Gastrocnemius medialis (tissue), 4 donors: ENCODE measurements around the gene DMWD. TPM values are rescaled to one million over a fixed set of nuclear protein-coding genes. Genes with fewer than 3 reads are reported as not detected.

Experiments used
- ATAC-seq, 2 donors: fragments of 150-250 bp; one replicate each; pipeline ENCODE4 v1.9.1; 2016
- DNase-seq, 2 donors: peaks; one replicate each; pipeline ENCODE4 v3.0.0-alpha.2; 2019
- H3K27ac ChIP-seq, 4 donors: fragments of 200-600 bp; sonication (generic); 1 replicate in 1 of 4; 2 replicates in 3 of 4; pipeline ENCODE4 v1.5.1; 2016 to 2018; ENCODE audit warnings: mild to moderate bottlenecking in 2 of 4, moderate library complexity in 1 of 4
- H3K27me3 ChIP-seq, 3 donors: fragments of 200-600 bp; sonication (generic) in 2 of 3; 1 replicate in 1 of 3; 2 replicates in 2 of 3; pipeline versions ENCODE4 v1.5.1 to v1.6.0; 2016 to 2019; ENCODE audit warnings: mild to moderate bottlenecking in 1 of 3, moderate library complexity in 1 of 3
- H3K36me3 ChIP-seq, 2 donors: fragments of 200-600 bp; sonication (generic) in 1 of 2; one replicate each; pipeline ENCODE4 v1.5.1; 2017 to 2018
- H3K4me1 ChIP-seq, 2 donors: fragments of 200-600 bp; sonication (generic) in 1 of 2; one replicate each; pipeline ENCODE4 v1.5.1; 2016 to 2017; ENCODE audit warnings: mild to moderate bottlenecking in 2 of 2
- H3K4me3 ChIP-seq, 4 donors: fragments of 200-600 bp; sonication (generic) in 3 of 4; 1 replicate in 1 of 4; 2 replicates in 3 of 4; pipeline ENCODE4 v1.5.1; 2016 to 2019; ENCODE audit warnings: mild to moderate bottlenecking in 2 of 4
- H3K9me3 ChIP-seq, 3 donors: fragments of 200-600 bp; sonication (generic) in 2 of 3; 1 replicate in 1 of 3; 2 replicates in 2 of 3; pipeline ENCODE4 v1.5.1; 2016 to 2019
- POLR2A ChIP-seq, 2 donors: fragments of 450-650 bp; IDR thresholded peaks; one replicate each; pipeline ENCODE4 v1.6.1; 2017; ENCODE audit warnings: antibody characterized with exemption in 2 of 2, mild to moderate bottlenecking in 2 of 2, moderate library complexity in 2 of 2
- in situ Hi-C, 4 donors: fragments of 200-750 bp; cut with MboI; loops; one replicate each; pipeline versions ENCODE4 v1.15.0 to v1.8.0; 2017; ENCODE audit warnings: low sequenced_read_pairs in 4 of 4
- intact Hi-C: fragments of 100-400 bp; cut with DNase I; formaldehyde crosslinking; loops from one replicate; pipeline ENCODE4 v1.15.1; 2023; ENCODE audit warnings: low total_unique reads
- total RNA-seq, 4 donors: library from RNA; depleted of rRNA; stranded (reverse); fragments of >200 nt; gene quantifications; one replicate each; pipeline versions ENCODE4 v1.1.0 to v1.2.3, GENCODE V29; 2016
- TF ChIP-seq, protein P1 (sequence below), 5 experiments: fragments of 450-650 bp in 3 of 5; fragments of 200-600 bp in 2 of 5; sonication (generic) in 2 of 5; IDR thresholded peaks in 4 of 5; conservative IDR thresholded peaks in 1 of 5; 1 replicate in 4 of 5; 2 replicates in 1 of 5; pipeline ENCODE4 v1.5.1; 2016 to 2019; ENCODE audit warnings: antibody characterized with exemption in 5 of 5, mild to moderate bottlenecking in 3 of 5, moderate library complexity in 3 of 5

Gene DMWD
- total RNA-seq, 4 donors from 2014 or later = 38.6 to 111 (median 56.4) TPM

DNA sequence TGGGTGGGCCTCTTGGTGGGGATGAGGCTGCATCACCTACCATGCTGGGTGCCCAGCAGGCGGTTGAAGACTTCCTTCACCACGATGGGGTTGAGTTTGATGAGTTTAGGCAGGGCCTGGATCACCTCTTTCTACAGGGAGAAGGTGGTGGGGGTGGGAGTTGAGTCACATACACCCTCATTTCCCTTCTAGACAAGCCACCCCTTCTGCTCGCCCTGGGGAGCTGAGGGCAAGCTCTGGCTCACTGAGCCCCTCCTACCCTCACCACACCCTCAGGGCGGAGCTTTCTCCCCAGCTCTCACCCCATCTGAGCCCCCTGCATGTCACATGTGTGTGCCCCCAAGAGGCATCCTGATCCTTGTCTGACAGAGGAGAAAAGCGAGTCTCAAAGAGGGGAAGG is 30.1 kb upstream of the DMWD start:
- DNase-seq = no peak
- in situ Hi-C loops = no loop called here
- ATAC-seq = no peak

DNA sequence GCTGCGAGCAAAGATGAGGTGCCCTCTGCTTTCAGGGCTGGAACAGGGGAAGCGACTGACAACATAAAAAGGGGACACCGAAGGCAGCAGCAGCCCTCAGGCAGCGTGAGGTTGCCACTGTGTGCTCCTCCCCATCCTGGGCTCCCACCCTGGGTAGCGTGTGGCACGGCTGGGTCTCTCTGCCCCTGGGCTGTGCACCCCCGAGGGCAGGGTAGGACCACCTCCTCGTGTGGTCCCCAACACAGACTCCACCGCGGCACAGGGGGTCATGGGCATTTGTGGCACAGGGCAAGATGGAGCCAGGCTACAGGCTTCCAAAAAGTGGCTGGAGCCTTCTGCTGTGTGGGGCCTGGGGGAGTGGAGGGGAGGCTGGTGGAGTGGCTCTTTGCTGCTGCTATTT is 28.9 kb upstream of the DMWD start:
- ATAC-seq (no peak), DNase-seq (no peak)
- in situ Hi-C loops = no loop called here
- H3K4me3 ChIP-seq = no peak overlapping the region
- H3K36me3 ChIP-seq = peaks cover 0 to 53% of the 10 kb centered on the region in 2 donors
- TF ChIP-seq, protein P1, sequence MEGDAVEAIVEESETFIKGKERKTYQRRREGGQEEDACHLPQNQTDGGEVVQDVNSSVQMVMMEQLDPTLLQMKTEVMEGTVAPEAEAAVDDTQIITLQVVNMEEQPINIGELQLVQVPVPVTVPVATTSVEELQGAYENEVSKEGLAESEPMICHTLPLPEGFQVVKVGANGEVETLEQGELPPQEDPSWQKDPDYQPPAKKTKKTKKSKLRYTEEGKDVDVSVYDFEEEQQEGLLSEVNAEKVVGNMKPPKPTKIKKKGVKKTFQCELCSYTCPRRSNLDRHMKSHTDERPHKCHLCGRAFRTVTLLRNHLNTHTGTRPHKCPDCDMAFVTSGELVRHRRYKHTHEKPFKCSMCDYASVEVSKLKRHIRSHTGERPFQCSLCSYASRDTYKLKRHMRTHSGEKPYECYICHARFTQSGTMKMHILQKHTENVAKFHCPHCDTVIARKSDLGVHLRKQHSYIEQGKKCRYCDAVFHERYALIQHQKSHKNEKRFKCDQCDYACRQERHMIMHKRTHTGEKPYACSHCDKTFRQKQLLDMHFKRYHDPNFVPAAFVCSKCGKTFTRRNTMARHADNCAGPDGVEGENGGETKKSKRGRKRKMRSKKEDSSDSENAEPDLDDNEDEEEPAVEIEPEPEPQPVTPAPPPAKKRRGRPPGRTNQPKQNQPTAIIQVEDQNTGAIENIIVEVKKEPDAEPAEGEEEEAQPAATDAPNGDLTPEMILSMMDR (IDR thresholded peaks at IDR 0.05 in 4 of 5, conservative IDR thresholded peaks at IDR 0.05 in 1 of 5) = no peak
- H3K27me3 ChIP-seq = no peaks in the 10 kb centered on the region
- no peak overlapping the region for H3K27ac ChIP-seq
- intact Hi-C loops = no loop called here
- H3K4me1 ChIP-seq = peaks cover 0 to 8% of the 10 kb centered on the region in 2 donors
- H3K9me3 ChIP-seq = no peaks in the 10 kb centered on the region

More for the DNA sequence above, 30.1 kb upstream of the DMWD start:
- Histone ChIP-seq H3K9me3 (no peaks in the 10 kb centered on the region), H3K4me3 (no peak overlapping the region), H3K27ac (no peak overlapping the region), H3K36me3 (peaks cover 0 to 65% of the 10 kb centered on the region in 2 donors), H3K27me3 (no peaks in the 10 kb centered on the region), H3K4me1 (peaks cover 0 to 7% of the 10 kb centered on the region in 2 donors)
- intact Hi-C loops = no loop called here
- TF ChIP-seq, protein P1 (IDR thresholded peaks at IDR 0.05 in 4 of 5, conservative IDR thresholded peaks at IDR 0.05 in 1 of 5) = no peak
- TF ChIP-seq POLR2A (IDR thresholded peaks at IDR 0.05) = no peak

DNA sequence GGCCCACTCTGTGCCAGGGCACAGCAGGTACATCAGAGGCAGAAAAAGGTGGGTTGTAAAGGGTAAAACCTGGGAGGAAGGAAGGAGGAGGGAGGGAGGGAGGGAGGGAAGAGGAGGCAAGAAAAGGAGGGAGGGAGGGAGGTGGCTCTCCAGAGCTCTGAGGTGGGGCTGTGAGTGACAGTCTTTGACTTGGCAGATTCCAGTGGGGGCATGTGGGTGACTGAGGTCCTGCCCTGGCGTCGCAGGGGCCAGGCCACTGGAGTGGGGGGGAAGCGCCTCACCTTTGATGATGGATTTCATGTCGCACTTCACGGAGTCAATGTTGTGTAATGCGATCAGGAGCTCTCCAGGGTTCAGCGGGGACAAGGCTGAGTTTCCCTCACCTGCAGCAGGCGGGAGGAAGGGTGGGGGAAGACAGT is 28.5 kb upstream of the DMWD start:
- intact Hi-C loops (no loop called here), in situ Hi-C loops (no loop called here)
- no peak for ATAC-seq
- Histone ChIP-seq H3K27me3 (peaks cover 0 to 3% (median under 1%) of the 10 kb centered on the region in 3 donors), H3K36me3 (peaks cover 0 to 49% of the 10 kb centered on the region in 2 donors), H3K9me3 (no peaks in the 10 kb centered on the region), H3K27ac (no peak overlapping the region), H3K4me1 (peaks cover 0 to 10% of the 10 kb centered on the region in 2 donors), H3K4me3 (no peak overlapping the region)
- TF ChIP-seq POLR2A (IDR thresholded peaks at IDR 0.05) = no peak
- no peak for DNase-seq

DNA sequence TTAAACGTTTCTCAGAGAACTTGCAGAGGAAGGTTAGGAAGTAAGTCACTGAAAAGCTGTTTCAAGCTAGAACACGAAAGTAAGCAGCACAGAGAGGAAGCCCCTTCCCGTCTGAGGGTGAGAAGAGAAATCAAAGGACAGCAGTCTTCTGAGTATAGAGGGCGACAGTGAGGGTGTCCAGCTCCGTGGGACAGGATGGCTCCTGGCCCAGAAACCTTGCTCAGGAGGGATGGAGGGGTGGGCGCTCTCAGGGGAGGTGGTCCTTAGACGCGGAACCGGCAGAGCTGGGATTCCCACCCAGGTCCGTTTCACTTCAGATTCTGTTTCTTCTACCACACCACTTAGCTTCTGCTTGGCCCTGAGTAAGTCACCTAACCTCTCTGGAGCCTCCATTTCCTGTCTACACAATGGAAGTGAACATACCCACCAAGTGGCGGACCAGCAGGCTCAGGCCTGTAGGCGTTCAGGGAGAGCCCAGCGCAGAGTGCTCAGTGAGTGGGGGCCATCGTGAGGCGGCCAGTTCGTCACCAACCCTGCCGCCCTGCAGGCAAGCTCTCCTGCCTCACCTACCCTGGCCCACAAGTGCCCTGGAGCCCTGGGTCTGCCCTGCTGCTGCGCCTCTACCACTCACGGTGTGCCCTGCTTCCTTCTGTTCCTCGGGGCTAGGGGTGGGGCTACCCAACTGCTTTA is 27.9 kb upstream of the DMWD start:
- ATAC-seq (no peak), DNase-seq (no peak)
- Histone ChIP-seq H3K4me1 (peaks cover 0 to 10% of the 10 kb centered on the region in 2 donors), H3K27ac (no peak overlapping the region), H3K4me3 (no peak overlapping the region), H3K27me3 (peaks cover 0 to 8% (median 5%) of the 10 kb centered on the region in 3 donors), H3K36me3 (peaks cover 0 to 43% of the 10 kb centered on the region in 2 donors), H3K9me3 (no peaks in the 10 kb centered on the region)
- in situ Hi-C loops = no loop called here
- intact Hi-C loops = no loop called here
- TF ChIP-seq POLR2A (IDR thresholded peaks at IDR 0.05) = no peak
- TF ChIP-seq, protein P1 (IDR thresholded peaks at IDR 0.05 in 4 of 5, conservative IDR thresholded peaks at IDR 0.05 in 1 of 5) = no peak

DNA sequence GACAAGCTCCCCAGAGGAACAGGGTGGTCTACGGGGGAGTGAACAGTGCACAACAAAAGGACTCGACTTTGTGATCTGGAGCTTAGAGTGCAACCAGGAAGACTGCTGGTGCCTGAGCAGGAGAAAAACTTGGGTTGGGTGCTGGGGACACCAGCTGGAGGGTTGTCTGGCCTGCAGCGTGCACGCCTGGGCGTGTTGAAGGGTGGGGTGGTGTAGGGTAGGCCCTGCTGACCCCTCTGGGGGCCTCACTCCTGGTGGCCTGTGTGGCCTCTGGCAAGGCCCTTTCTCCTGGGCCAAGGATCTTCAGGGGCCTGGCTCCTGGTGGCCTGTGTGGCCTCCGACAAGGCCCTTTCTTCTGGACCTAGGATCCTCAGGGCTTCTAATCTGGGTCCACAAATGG is 27.1 kb upstream of the DMWD start:
- H3K36me3 ChIP-seq = peaks cover 0 to 35% of the 10 kb centered on the region in 2 donors
- no peak for ATAC-seq

More for the DNA sequence above, 27.1 kb upstream of the DMWD start:
- no peak for DNase-seq
- intact Hi-C loops (loop anchor here (5.0 kb wide), 1 partner anchor 198 kb away; no protein-coding TSS in a partner anchor), in situ Hi-C loops (no loop called here)
- no peaks in the 10 kb centered on the region for H3K9me3 ChIP-seq
- H3K4me3 ChIP-seq = no peak overlapping the region
- H3K27me3 ChIP-seq = peaks cover 0 to 11% (median 5%) of the 10 kb centered on the region in 3 donors
- no peak for TF ChIP-seq POLR2A (IDR thresholded peaks at IDR 0.05)
- TF ChIP-seq, protein P1 (IDR thresholded peaks at IDR 0.05 in 4 of 5, conservative IDR thresholded peaks at IDR 0.05 in 1 of 5) = no peak
- no peak overlapping the region for H3K27ac ChIP-seq
- H3K4me1 ChIP-seq = peaks cover 0 to 10% of the 10 kb centered on the region in 2 donors
